ENCODE results near the gene RPLP2.

The RPLP2 gene

GRCh38 chr11:826836-827145, 17.0 kb downstream of the RPLP2 start:
- no peak for DNase-seq

- no peak for DNase-seq
Measured at GRCh38 chr11:827146-827896, 17.6 kb downstream of the RPLP2 start.

- no peak for DNase-seq
Measured at GRCh38 chr11:827897-828192, 18.1 kb downstream of the RPLP2 start, which contains the start of gene CRACR2B. TSS of gene CRACR2B (plus strand) at chr11:827919. CDS start at chr11:828608, 689 bp downstream.

- DNase-seq = no peak
Measured at GRCh38 chr11:828506-829175, 18.9 kb downstream of the RPLP2 start.

GRCh38 chr11:829176-829846, 19.5 kb downstream of the RPLP2 start:
- no peak for DNase-seq

GRCh38 chr11:829847-830294, 20.1 kb downstream of the RPLP2 start:
- DNase-seq = no peak

- DNase-seq = peak; percentile 66
Measured at GRCh38 chr11:830295-831117, 20.7 kb downstream of the RPLP2 start.

- DNase-seq = no peak
Measured at GRCh38 chr11:831118-831864, 21.5 kb downstream of the RPLP2 start.

- no peak for DNase-seq
Measured at GRCh38 chr11:831961-832528, 22.3 kb downstream of the RPLP2 start.

GRCh38 chr11:832529-833113, 22.9 kb downstream of the RPLP2 start, which contains the start of gene CD151:
TSS of gene CD151 (plus strand) at chr11:832952. CDS start at chr11:836070, 3,118 bp downstream.
- DNase-seq = no peak

GRCh38 chr11:833114-833791, 23.5 kb downstream of the RPLP2 start:
- no peak for DNase-seq

GRCh38 chr11:833849-834311, 24.1 kb downstream of the RPLP2 start:
- DNase-seq = no peak

- DNase-seq = no peak
Measured at GRCh38 chr11:834371-835316, 24.9 kb downstream of the RPLP2 start.

- no peak for DNase-seq
Measured at GRCh38 chr11:836274-836673, 26.5 kb downstream of the RPLP2 start.

- DNase-seq = no peak
Measured at GRCh38 chr11:836700-837099, 26.9 kb downstream of the RPLP2 start.

- no peak for DNase-seq
Measured at GRCh38 chr11:837189-837989, 27.6 kb downstream of the RPLP2 start.

- DNase-seq = no peak
Measured at GRCh38 chr11:837990-838307, 28.2 kb downstream of the RPLP2 start.

- no peak for DNase-seq
Measured at GRCh38 chr11:838441-839279, 28.9 kb downstream of the RPLP2 start.
